SK-N-SH (cell line): ENCODE results near the gene DENND5B. TPM values are rescaled to one million over a fixed set of nuclear protein-coding genes. Genes with fewer than 3 reads are reported as not detected.
A peak's percentile ranks its signal among the peaks of the same experiment; 100 is the strongest.

Experiments used
- CTCF ChIA-PET: fragments of 300-600, 350-600 bp; formaldehyde crosslinking; extraction: SDS; loops from one replicate; lab custom pipeline; 2021; lab: Yijun Ruan, JAX
- POLR2A ChIA-PET: fragments of 350-600 bp; sonication (Branson Sonifier 250); formaldehyde crosslinking; extraction: SDS; loops from one replicate; lab custom pipeline; 2020; ENCODE audit warnings: antibody characterized with exemption, inconsistent platforms; lab: Yijun Ruan, JAX
- DNase-seq: peaks from one replicate; pipeline ENCODE4 v3.0.0; 2012
- H2AFZ ChIP-seq: fragments of 200-600 bp; sonication (generic); 2 replicates; pipeline ENCODE4 v1.8.1; 2016; ENCODE audit warnings: antibody characterized with exemption, mild to moderate bottlenecking, low read depth
- H3F3A ChIP-seq: fragments of 200-600 bp; sonication (generic); replicated peaks from 2 replicates; pipeline ENCODE3; 2016; ENCODE audit warnings: antibody characterized with exemption, mild to moderate bottlenecking; ENCODE audit not compliant: insufficient read depth
- H3K27ac ChIP-seq, 2 experiments: fragments of 200-500 bp in 1 of 2; fragments of 200-600 bp in 1 of 2; sonication (Bioruptor generic) in 1 of 2; sonication (generic), shearing (Covaris generic) in 1 of 2; 2 replicates each; pipeline versions ENCODE4 v1.5.1 to v1.6.1; 2014 to 2016; ENCODE audit warnings: low read depth in 2 of 2, inconsistent platforms in 1 of 2, low read length in 1 of 2, mild to moderate bottlenecking in 1 of 2, mixed read lengths in 1 of 2
- H3K27me3 ChIP-seq: fragments of 200-600 bp; sonication (generic), shearing (Covaris generic); 2 replicates; pipeline ENCODE4 v1.6.1; 2016; ENCODE audit warnings: mixed run types; ENCODE audit not compliant: insufficient read depth
- H3K36me3 ChIP-seq, 2 experiments: fragments of 200-500 bp in 1 of 2; fragments of 200-600 bp in 1 of 2; sonication (Bioruptor generic) in 1 of 2; sonication (generic) in 1 of 2; replicated peaks in 1 of 2; 2 replicates each; pipeline versions ENCODE3 to v1.5.1; 2014 to 2016; ENCODE audit warnings: low read length in 1 of 2, mild to moderate bottlenecking in 1 of 2; ENCODE audit not compliant: insufficient read depth in 2 of 2, control insufficient read depth in 1 of 2
- H3K4me1 ChIP-seq, 2 experiments: fragments of 200-500 bp in 1 of 2; fragments of 200-600 bp in 1 of 2; sonication (Bioruptor generic) in 1 of 2; sonication (generic), shearing (Covaris generic) in 1 of 2; 2 replicates each; pipeline versions ENCODE4 v1.5.1 to v1.6.1; 2014 to 2016; ENCODE audit warnings: low read depth in 1 of 2, low read length in 1 of 2, mixed run types in 1 of 2; ENCODE audit not compliant: insufficient read depth in 2 of 2, control insufficient read depth in 1 of 2
- H3K4me2 ChIP-seq: fragments of 200-600 bp; sonication (generic), shearing (Covaris generic); 2 replicates; pipeline ENCODE4 v1.6.1; 2017; ENCODE audit warnings: mixed run types
- H3K4me3 ChIP-seq, 2 experiments: fragments of 200-500 bp in 1 of 2; fragments of 200-600 bp in 1 of 2; sonication (Bioruptor generic) in 1 of 2; sonication (generic), shearing (Covaris generic) in 1 of 2; 2 replicates each; pipeline versions ENCODE4 v1.5.1 to v1.8.1; 2014 to 2016; ENCODE audit warnings: low read depth in 2 of 2, inconsistent platforms in 1 of 2, low read length in 1 of 2, mild to moderate bottlenecking in 1 of 2, mixed read lengths in 1 of 2, moderate library complexity in 1 of 2
- H3K79me2 ChIP-seq: fragments of 200-600 bp; sonication (generic); 2 replicates; pipeline ENCODE4 v1.8.1; 2017; ENCODE audit warnings: mild to moderate bottlenecking; ENCODE audit not compliant: insufficient read depth
- H3K9ac ChIP-seq: fragments of 200-600 bp; sonication (generic); 2 replicates; pipeline ENCODE4 v1.6.1; 2017; ENCODE audit warnings: mixed run types
- H3K9me2 ChIP-seq: fragments of 200-600 bp; sonication (generic); 2 replicates; pipeline ENCODE4 v1.6.1; 2017; ENCODE audit warnings: mixed run types
- H3K9me3 ChIP-seq: fragments of 200-600 bp; sonication (generic); 2 replicates; pipeline ENCODE4 v1.6.1; 2017; ENCODE audit warnings: mixed run types, mild to moderate bottlenecking, moderate library complexity
- H4K20me1 ChIP-seq: fragments of 200-600 bp; sonication (generic); 2 replicates; pipeline ENCODE4 v1.6.1; 2017; ENCODE audit warnings: mild to moderate bottlenecking, mixed run types; ENCODE audit not compliant: insufficient read depth
- EP300 ChIP-seq, 2 experiments: IDR thresholded peaks; 2 replicates each; pipeline versions ENCODE4 v1.4.0 to v1.6.1; 2012; ENCODE audit warnings: borderline replicate concordance in 1 of 2, low read depth in 1 of 2, low read length in 1 of 2
- EZH2phosphoT487 ChIP-seq: fragments of 200-600 bp; sonication (generic); IDR thresholded peaks from 2 replicates; pipeline ENCODE4 v1.6.1; 2017; ENCODE audit warnings: low read depth, mixed run types, mild to moderate bottlenecking, antibody characterized with exemption, moderate library complexity, borderline replicate concordance
- FOSL2 ChIP-seq: IDR thresholded peaks from 2 replicates; pipeline ENCODE4 v1.4.0; 2012; ENCODE audit warnings: low read depth, mild to moderate bottlenecking, moderate library complexity, borderline replicate concordance
- JUND ChIP-seq: IDR thresholded peaks from 2 replicates; pipeline ENCODE4 v1.4.0; 2012
- MXI1 ChIP-seq: IDR thresholded peaks from 2 replicates; pipeline ENCODE4 v1.6.1; 2012; ENCODE audit warnings: mild to moderate bottlenecking, low read depth, low read length, improper control_type of control experiment
- NRF1 ChIP-seq: IDR thresholded peaks from 2 replicates; pipeline ENCODE4 v1.6.1; 2012; ENCODE audit warnings: low read depth, mild to moderate bottlenecking, low read length
- RFX5 ChIP-seq: IDR thresholded peaks from 2 replicates; pipeline ENCODE4 v1.6.1; 2012; ENCODE audit warnings: mild to moderate bottlenecking, improper control_type of control experiment, low read length
- TAF1 ChIP-seq: IDR thresholded peaks from 2 replicates; pipeline ENCODE4 v1.6.1; 2012; ENCODE audit warnings: low read depth, mild to moderate bottlenecking, low read length, moderate library complexity, borderline replicate concordance
- TCF12 ChIP-seq: IDR thresholded peaks from 2 replicates; pipeline ENCODE4 v1.4.0; 2012
- TEAD4 ChIP-seq: IDR thresholded peaks from 2 replicates; pipeline ENCODE4 v1.4.0; 2012; ENCODE audit warnings: mild to moderate bottlenecking, borderline replicate concordance; ENCODE audit not compliant: insufficient read depth
- WGBS: methylation state at CpG from one replicate; pipeline ENCODE4 v1.1.6; 2017; ENCODE audit warnings: low lambda C conversion rate; 5-methylcytosine and 5-hydroxymethylcytosine counted together
- polyA plus RNA-seq, 3 experiments: library from polyadenylated mRNA; depleted of rRNA; stranded (reverse); fragments of >200 nt; gene quantifications; 2 replicates each; pipeline ENCODE4 v1.2.3, GENCODE V29; 2012
- TF ChIP-seq, protein P1 (sequence below): fragments of 200-600 bp; sonication (generic); IDR thresholded peaks from 2 replicates; pipeline ENCODE4 v1.6.1; 2017; ENCODE audit warnings: antibody characterized with exemption, mild to moderate bottlenecking, moderate library complexity
- TF ChIP-seq, protein P2 (sequence below): IDR thresholded peaks from 2 replicates; pipeline ENCODE4 v1.4.0; 2012; ENCODE audit warnings: low read depth, borderline replicate concordance
- TF ChIP-seq, protein P3 (sequence below): IDR thresholded peaks from 2 replicates; pipeline ENCODE4 v1.6.1; 2012; ENCODE audit warnings: mild to moderate bottlenecking, low read depth, low read length, moderate library complexity

Gene DENND5B
- polyA plus RNA-seq, 1 of the 3 experiments (the other 2 are of a cell fraction): 5.3 TPM

DNA sequence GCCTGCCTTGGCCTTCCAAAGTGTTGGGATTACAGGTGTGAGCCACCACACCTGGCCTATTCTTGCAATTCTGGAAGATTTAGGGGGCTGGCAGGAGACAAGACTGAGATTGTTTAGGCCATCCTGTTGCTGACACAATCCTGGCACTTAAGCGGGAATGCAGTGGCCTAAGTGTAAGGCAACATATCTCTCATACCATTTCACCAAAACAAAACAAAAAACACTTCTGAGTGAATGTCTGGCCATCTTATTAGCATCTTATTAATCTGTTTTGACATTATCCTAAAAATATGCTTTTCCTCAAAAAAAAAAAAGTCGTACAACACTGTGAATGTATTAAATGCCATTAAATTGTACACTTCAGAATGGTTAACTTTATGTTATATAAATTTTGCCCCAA lies 67.6 kb downstream of the DENND5B start:
- ChIA-PET POLR2A (no interaction called here), CTCF (no interaction called here)
- Histone ChIP-seq H3K36me3 (no peaks in the 10 kb centered on the region), H3K79me2 (peaks cover 76% of the 10 kb centered on the region), H3K4me2 (no peak overlapping the region), H3K27me3 (no peaks in the 10 kb centered on the region), H3K4me3 (no peak overlapping the region), H3K9ac (no peak overlapping the region), H3K4me1 (peaks cover 25 to 33% of the 10 kb centered on the region in 2 experiments), H3K9me2 (no peaks in the 10 kb centered on the region), H3K9me3 (no peaks in the 10 kb centered on the region), H3F3A (peaks cover 24% of the 10 kb centered on the region), H4K20me1 (no peaks in the 10 kb centered on the region), H2AFZ (no peak overlapping the region), H3K27ac (peak overlapping the region; percentile 22 to 36; a peak in 2 of 4 replicates)
- DNase-seq: no peak
- 75% methylated on average over 2 of the region's 2 CpGs for WGBS
- TF ChIP-seq TAF1 (no peak), TCF12 (peak; percentile 59)

DNA sequence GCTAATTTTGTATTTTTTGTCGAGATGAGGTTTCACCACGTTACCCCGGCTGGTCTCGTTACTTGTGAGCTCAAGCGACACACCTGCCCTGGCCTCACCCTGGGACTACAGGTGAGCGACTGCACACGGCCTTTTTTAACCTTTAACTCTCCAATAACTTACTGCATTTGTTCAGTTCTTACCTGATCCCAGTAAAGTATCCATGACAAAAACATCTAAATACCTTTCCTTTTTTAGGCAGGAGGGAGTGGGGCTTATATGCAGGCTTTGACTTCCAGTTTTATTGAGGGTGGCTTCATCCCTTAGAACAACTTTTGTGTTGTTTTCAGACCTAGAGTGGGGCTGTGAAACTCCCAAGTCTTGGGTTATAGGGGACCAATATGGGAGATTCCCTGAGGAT lies 68.3 kb downstream of the DENND5B start:
- Histone ChIP-seq H3K27me3 (no peaks in the 10 kb centered on the region), H3K4me3 (no peak overlapping the region), H3K9me2 (no peaks in the 10 kb centered on the region), H2AFZ (no peak overlapping the region), H3K4me2 (no peak overlapping the region), H3K36me3 (no peaks in the 10 kb centered on the region), H3K9me3 (no peaks in the 10 kb centered on the region), H3K4me1 (peaks cover 31 to 40% of the 10 kb centered on the region in 2 experiments), H3F3A (peaks cover 28% of the 10 kb centered on the region), H3K9ac (no peak overlapping the region), H3K79me2 (peaks cover 75% of the 10 kb centered on the region), H4K20me1 (no peaks in the 10 kb centered on the region), H3K27ac (no peak overlapping the region)
- CTCF ChIA-PET: no interaction called here
- 94% methylated on average over 7 of the region's 7 CpGs for WGBS
- POLR2A ChIA-PET: no interaction called here
- DNase-seq: no peak
- TF ChIP-seq, protein P1, sequence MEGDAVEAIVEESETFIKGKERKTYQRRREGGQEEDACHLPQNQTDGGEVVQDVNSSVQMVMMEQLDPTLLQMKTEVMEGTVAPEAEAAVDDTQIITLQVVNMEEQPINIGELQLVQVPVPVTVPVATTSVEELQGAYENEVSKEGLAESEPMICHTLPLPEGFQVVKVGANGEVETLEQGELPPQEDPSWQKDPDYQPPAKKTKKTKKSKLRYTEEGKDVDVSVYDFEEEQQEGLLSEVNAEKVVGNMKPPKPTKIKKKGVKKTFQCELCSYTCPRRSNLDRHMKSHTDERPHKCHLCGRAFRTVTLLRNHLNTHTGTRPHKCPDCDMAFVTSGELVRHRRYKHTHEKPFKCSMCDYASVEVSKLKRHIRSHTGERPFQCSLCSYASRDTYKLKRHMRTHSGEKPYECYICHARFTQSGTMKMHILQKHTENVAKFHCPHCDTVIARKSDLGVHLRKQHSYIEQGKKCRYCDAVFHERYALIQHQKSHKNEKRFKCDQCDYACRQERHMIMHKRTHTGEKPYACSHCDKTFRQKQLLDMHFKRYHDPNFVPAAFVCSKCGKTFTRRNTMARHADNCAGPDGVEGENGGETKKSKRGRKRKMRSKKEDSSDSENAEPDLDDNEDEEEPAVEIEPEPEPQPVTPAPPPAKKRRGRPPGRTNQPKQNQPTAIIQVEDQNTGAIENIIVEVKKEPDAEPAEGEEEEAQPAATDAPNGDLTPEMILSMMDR: no peak
- TF ChIP-seq JUND (no peak), EZH2phosphoT487 (no peak), RFX5 (no peak), MXI1 (no peak), EP300 (IDR thresholded peaks at IDR 0.05; ENCODE audit: borderline replicate concordance in 1 of 2, low read depth in 1 of 2, low read length in 1 of 2) (no peak), TAF1 (no peak), TEAD4 (no peak), FOSL2 (no peak), NRF1 (no peak)
- TF ChIP-seq, protein P2, sequence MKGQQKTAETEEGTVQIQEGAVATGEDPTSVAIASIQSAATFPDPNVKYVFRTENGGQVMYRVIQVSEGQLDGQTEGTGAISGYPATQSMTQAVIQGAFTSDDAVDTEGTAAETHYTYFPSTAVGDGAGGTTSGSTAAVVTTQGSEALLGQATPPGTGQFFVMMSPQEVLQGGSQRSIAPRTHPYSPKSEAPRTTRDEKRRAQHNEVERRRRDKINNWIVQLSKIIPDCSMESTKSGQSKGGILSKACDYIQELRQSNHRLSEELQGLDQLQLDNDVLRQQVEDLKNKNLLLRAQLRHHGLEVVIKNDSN: no peak
- TF ChIP-seq, protein P3, sequence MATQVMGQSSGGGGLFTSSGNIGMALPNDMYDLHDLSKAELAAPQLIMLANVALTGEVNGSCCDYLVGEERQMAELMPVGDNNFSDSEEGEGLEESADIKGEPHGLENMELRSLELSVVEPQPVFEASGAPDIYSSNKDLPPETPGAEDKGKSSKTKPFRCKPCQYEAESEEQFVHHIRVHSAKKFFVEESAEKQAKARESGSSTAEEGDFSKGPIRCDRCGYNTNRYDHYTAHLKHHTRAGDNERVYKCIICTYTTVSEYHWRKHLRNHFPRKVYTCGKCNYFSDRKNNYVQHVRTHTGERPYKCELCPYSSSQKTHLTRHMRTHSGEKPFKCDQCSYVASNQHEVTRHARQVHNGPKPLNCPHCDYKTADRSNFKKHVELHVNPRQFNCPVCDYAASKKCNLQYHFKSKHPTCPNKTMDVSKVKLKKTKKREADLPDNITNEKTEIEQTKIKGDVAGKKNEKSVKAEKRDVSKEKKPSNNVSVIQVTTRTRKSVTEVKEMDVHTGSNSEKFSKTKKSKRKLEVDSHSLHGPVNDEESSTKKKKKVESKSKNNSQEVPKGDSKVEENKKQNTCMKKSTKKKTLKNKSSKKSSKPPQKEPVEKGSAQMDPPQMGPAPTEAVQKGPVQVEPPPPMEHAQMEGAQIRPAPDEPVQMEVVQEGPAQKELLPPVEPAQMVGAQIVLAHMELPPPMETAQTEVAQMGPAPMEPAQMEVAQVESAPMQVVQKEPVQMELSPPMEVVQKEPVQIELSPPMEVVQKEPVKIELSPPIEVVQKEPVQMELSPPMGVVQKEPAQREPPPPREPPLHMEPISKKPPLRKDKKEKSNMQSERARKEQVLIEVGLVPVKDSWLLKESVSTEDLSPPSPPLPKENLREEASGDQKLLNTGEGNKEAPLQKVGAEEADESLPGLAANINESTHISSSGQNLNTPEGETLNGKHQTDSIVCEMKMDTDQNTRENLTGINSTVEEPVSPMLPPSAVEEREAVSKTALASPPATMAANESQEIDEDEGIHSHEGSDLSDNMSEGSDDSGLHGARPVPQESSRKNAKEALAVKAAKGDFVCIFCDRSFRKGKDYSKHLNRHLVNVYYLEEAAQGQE: no peak
